Activated T-cell treated with anti-CD3 and anti-CD28 coated beads, Interleukin-2, amount 50 U/mL, for 24 hours (primary cell): ENCODE measurements around the gene KCTD15.

Source experiments
- DNase-seq: peaks from one replicate; pipeline ENCODE4 v3.0.0-alpha.2; 2020
- H3K27ac Mint-ChIP-seq: 2 replicates; pipeline ENCODE4 v1.8.0; 2020; ENCODE audit warnings: mild to moderate bottlenecking, mixed read lengths
- H3K27me3 Mint-ChIP-seq: 2 replicates; pipeline ENCODE4 v1.8.0; 2020; ENCODE audit warnings: mixed read lengths
- H3K36me3 Mint-ChIP-seq: 2 replicates; pipeline ENCODE4 v1.8.0; 2020; ENCODE audit warnings: low read depth, mixed read lengths
- H3K4me1 Mint-ChIP-seq: 2 replicates; pipeline ENCODE4 v1.8.0; 2020; ENCODE audit warnings: low read depth, mixed read lengths
- H3K4me3 Mint-ChIP-seq: 2 replicates; pipeline ENCODE4 v1.8.0; 2020; ENCODE audit warnings: mild to moderate bottlenecking, moderate library complexity, mixed read lengths
- H3K9me3 Mint-ChIP-seq: 2 replicates; pipeline ENCODE4 v1.8.0; 2020; ENCODE audit warnings: mixed read lengths

Gene KCTD15

GRCh38 chr19:33777753-33778088 is 18.9 kb upstream of the KCTD15 start:
- H3K27ac Mint-ChIP-seq: no peak overlapping the region
- H3K9me3 Mint-ChIP-seq: no peaks in the 10 kb centered on the region
- H3K4me1 Mint-ChIP-seq: peaks cover 5% of the 10 kb centered on the region
- DNase-seq: no peak
- H3K4me3 Mint-ChIP-seq: no peak overlapping the region
- no peaks in the 10 kb centered on the region for H3K36me3 Mint-ChIP-seq
- H3K27me3 Mint-ChIP-seq: peaks cover 29% of the 10 kb centered on the region

DNA sequence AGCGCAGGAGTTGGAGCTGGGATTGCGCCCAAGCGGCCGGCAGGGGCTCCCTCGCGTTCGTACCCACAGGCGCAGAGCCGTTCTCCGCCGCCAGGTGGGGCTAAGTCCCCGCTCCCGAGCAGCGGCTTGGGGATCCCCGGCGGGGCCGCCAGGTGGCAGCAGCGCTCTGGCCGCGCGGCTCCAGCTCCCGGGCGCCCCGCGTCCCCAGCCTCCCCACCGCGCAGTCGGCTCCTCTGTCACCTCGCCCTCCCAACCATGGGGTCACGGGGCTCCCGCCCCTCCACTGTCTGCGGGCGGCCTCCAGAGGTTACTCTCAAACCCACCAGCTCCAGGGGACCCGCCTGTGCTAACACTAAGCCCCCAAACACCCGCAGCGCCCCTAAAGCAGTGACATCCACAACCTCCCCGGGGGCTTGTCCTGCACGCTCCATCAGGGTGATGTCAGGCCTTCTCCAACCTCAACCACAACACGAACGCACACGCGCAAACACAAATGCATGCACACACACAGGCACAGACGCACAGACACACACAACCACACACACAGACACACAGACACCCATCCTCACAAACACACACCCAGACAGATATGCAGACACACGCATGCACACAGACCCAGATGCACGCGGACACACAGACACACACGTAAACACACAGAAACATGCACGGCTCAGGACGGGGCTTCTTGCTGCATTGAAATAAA is 18.4 kb upstream of the KCTD15 start:
- Mint-ChIP-seq H3K27ac (no peak overlapping the region), H3K4me1 (peaks cover 5% of the 10 kb centered on the region), H3K4me3 (no peak overlapping the region), H3K27me3 (peaks cover 29% of the 10 kb centered on the region), H3K36me3 (no peaks in the 10 kb centered on the region), H3K9me3 (no peaks in the 10 kb centered on the region)
- DNase-seq: peak; percentile 94

DNA sequence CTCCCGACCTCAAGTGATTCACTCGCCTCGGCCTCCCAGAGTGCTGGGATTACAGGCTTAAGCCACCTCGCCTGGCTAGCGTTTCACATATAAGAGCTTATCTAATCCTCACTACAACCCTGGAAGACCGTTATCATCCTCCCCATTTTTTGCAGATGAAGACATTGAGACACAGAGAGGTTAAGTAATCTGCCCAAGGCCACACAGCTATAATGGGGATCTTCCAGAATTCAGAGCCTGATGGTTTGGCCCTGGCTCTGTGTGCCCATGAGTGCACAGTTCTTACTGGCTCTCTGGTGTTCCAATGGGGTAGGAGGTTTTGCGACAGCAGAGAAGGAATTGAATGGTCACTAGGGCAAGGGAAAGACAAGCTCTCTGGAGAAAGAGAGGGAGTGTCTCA is 16.8 kb upstream of the KCTD15 start:
- H3K9me3 Mint-ChIP-seq: no peaks in the 10 kb centered on the region
- H3K4me1 Mint-ChIP-seq: peaks cover 5% of the 10 kb centered on the region
- H3K36me3 Mint-ChIP-seq: no peaks in the 10 kb centered on the region
- no peak for DNase-seq
- H3K4me3 Mint-ChIP-seq: no peak overlapping the region
- no peak overlapping the region for H3K27ac Mint-ChIP-seq
- peaks cover 29% of the 10 kb centered on the region for H3K27me3 Mint-ChIP-seq

DNA sequence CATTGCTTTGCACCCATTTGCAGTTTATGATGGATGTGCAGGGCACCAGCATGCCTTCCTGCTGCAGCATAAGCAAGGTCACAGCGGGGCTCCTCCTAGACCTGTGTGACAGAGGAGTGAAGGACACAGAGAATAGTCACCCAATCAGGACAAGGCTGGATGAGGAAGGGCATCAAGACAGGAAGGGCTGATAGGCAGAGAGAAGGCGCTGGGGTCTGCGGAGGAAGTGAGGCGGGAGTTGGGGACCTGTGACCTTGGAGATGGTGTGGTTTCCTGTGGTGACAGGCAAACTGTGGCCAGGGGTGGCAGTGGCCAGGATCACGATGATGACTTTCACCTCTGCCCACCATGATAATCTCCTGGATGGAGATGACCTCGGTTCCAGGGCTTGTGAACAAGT is 16.4 kb upstream of the KCTD15 start:
- Mint-ChIP-seq H3K4me1 (peaks cover 5% of the 10 kb centered on the region), H3K27ac (no peak overlapping the region), H3K27me3 (peaks cover 29% of the 10 kb centered on the region), H3K36me3 (no peaks in the 10 kb centered on the region), H3K9me3 (no peaks in the 10 kb centered on the region), H3K4me3 (no peak overlapping the region)
- no peak for DNase-seq

- Mint-ChIP-seq H3K27me3 (peaks cover 33% of the 10 kb centered on the region), H3K4me3 (no peak overlapping the region), H3K4me1 (peaks cover 5% of the 10 kb centered on the region), H3K9me3 (no peaks in the 10 kb centered on the region), H3K36me3 (no peaks in the 10 kb centered on the region), H3K27ac (no peak overlapping the region)
- DNase-seq: no peak
Measured at GRCh38 chr19:33780746-33781145, 15.9 kb upstream of the KCTD15 start.

GRCh38 chr19:33781415-33781935 is 15.2 kb upstream of the KCTD15 start:
- no peak for DNase-seq
- Mint-ChIP-seq H3K27ac (no peak overlapping the region), H3K27me3 (peaks cover 37% of the 10 kb centered on the region)

GRCh38 chr19:33781996-33782395 is 14.7 kb upstream of the KCTD15 start:
- Mint-ChIP-seq H3K9me3 (no peaks in the 10 kb centered on the region), H3K4me3 (no peak overlapping the region), H3K36me3 (no peaks in the 10 kb centered on the region), H3K27me3 (peaks cover 37% of the 10 kb centered on the region), H3K4me1 (peaks cover 9% of the 10 kb centered on the region), H3K27ac (no peak overlapping the region)
- DNase-seq: no peak

More at GRCh38 chr19:33781415-33781935, 15.2 kb upstream of the KCTD15 start:
- Mint-ChIP-seq H3K4me1 (peaks cover 9% of the 10 kb centered on the region), H3K9me3 (no peaks in the 10 kb centered on the region), H3K36me3 (no peaks in the 10 kb centered on the region), H3K4me3 (no peak overlapping the region)

DNA sequence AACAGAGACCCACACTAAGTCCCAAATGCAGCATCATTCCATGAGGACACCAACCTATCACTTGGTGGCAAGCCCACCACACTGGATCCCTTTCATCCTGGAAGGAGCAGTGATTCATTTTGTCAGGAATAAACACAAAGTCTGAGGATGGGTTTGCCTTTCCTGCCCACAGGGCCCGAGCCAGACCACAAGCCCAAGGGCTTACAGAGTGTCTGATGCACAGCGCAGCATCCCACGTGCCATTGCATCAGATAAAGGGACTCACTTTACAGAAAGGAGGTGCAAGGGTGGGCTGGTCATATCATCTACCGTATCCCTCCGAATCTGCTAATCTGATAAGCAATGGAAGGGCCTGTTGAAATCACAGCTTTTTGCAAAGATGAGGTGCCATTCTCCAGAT is 12.2 kb upstream of the KCTD15 start:
- peaks cover 4% of the 10 kb centered on the region for H3K4me1 Mint-ChIP-seq
- DNase-seq: no peak
- peaks cover 38% of the 10 kb centered on the region for H3K27me3 Mint-ChIP-seq

DNA sequence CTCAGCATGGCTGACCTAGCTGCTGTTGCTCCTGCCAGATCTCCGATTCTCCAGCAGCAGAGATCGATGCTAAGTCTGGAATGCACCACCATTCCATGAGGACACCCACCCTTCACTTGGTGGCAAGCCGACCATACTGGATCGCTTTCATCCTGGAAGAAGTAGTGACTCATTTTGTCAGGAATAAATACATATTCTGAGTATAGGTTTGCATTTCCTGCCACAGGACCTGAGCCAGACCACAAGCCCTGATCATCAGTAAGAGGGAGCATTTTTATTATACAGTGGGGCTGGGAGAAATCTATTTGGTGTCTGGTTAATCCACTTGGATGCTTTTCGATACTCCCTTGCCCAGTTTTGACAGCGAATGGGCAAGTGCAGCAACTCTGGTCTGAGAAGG is 10.9 kb upstream of the KCTD15 start:
- H3K4me1 Mint-ChIP-seq: peaks cover 4% of the 10 kb centered on the region
- DNase-seq: no peak
- no peak overlapping the region for H3K27ac Mint-ChIP-seq
- no peaks in the 10 kb centered on the region for H3K9me3 Mint-ChIP-seq
- no peak overlapping the region for H3K4me3 Mint-ChIP-seq
- H3K27me3 Mint-ChIP-seq: peaks cover 31% of the 10 kb centered on the region
- no peaks in the 10 kb centered on the region for H3K36me3 Mint-ChIP-seq

More for the DNA sequence above, 12.2 kb upstream of the KCTD15 start:
- Mint-ChIP-seq H3K9me3 (no peaks in the 10 kb centered on the region), H3K36me3 (no peaks in the 10 kb centered on the region), H3K4me3 (no peak overlapping the region), H3K27ac (no peak overlapping the region)

DNA sequence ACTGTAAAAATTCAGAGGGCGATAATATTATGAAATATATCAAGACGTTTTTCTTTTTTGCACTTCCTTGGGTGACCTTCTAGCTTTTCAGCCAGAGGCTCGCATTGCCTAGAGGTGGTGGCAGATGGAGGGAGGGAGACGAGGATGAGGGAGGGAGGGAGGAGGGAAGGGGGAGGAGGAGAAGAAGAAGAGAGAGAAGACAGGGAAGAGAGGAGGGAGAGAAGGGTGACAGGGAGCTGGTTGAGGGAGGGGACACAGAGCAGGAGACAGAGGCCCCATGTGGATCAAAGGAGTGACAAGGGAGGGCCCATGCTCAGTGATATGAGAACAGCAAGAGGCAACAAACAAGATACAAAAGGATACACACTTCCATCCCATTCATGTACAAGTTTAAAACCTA is 8.0 kb upstream of the KCTD15 start:
- H3K27ac Mint-ChIP-seq: no peak overlapping the region

GRCh38 chr19:33789344-33789743 is 7.3 kb upstream of the KCTD15 start:
- DNase-seq: no peak
- H3K27me3 Mint-ChIP-seq: peaks cover 54% of the 10 kb centered on the region
- no peak overlapping the region for H3K4me3 Mint-ChIP-seq
- H3K4me1 Mint-ChIP-seq: peaks cover 4% of the 10 kb centered on the region
- no peaks in the 10 kb centered on the region for H3K36me3 Mint-ChIP-seq
- no peak overlapping the region for H3K27ac Mint-ChIP-seq
- H3K9me3 Mint-ChIP-seq: no peaks in the 10 kb centered on the region

More for the DNA sequence above, 8.0 kb upstream of the KCTD15 start:
- Mint-ChIP-seq H3K36me3 (no peaks in the 10 kb centered on the region), H3K4me3 (no peak overlapping the region), H3K27me3 (peaks cover 49% of the 10 kb centered on the region), H3K4me1 (peaks cover 4% of the 10 kb centered on the region), H3K9me3 (no peaks in the 10 kb centered on the region)
- no peak for DNase-seq

GRCh38 chr19:33794683-33795369 is 1.8 kb upstream of the KCTD15 start:
- no peaks in the 10 kb centered on the region for H3K9me3 Mint-ChIP-seq
- peaks cover 57% of the 10 kb centered on the region for H3K27me3 Mint-ChIP-seq
- no peak for DNase-seq
- no peak overlapping the region for H3K27ac Mint-ChIP-seq
- peak overlapping the region; percentile 64 for H3K4me3 Mint-ChIP-seq
- no peaks in the 10 kb centered on the region for H3K36me3 Mint-ChIP-seq
- peaks cover 4% of the 10 kb centered on the region for H3K4me1 Mint-ChIP-seq

GRCh38 chr19:33795370-33796163 is 1.1 kb upstream of the KCTD15 start:
- Mint-ChIP-seq H3K4me1 (peaks cover 4% of the 10 kb centered on the region), H3K27me3 (peaks cover 62% of the 10 kb centered on the region), H3K36me3 (no peaks in the 10 kb centered on the region), H3K4me3 (peak overlapping the region; percentile 70), H3K27ac (no peak overlapping the region), H3K9me3 (no peaks in the 10 kb centered on the region)
- DNase-seq: peak; percentile 74

- Mint-ChIP-seq H3K4me3 (peak overlapping the region; percentile 77), H3K9me3 (no peaks in the 10 kb centered on the region), H3K36me3 (no peaks in the 10 kb centered on the region), H3K27ac (no peak overlapping the region), H3K27me3 (peaks cover 51% of the 10 kb centered on the region), H3K4me1 (peaks cover 4% of the 10 kb centered on the region)
- no peak for DNase-seq
Measured at GRCh38 chr19:33797802-33798671, 1.4 kb downstream of the KCTD15 start.
